Neutrophil (primary cell): Measurements from ENCODE around the gene CAMK1D.

ENCODE experiments used
- H3K27ac ChIP-seq: fragments of 200-600 bp; sonication (generic); 2 replicates; pipeline ENCODE4 v1.5.1; 2016; ENCODE audit warnings: mild to moderate bottlenecking, moderate library complexity
- H3K27me3 ChIP-seq: fragments of 200-600 bp; sonication (generic); 2 replicates; pipeline ENCODE4 v1.6.0; 2016; ENCODE audit warnings: mild to moderate bottlenecking
- H3K36me3 ChIP-seq: fragments of 200-600 bp; sonication (generic); 2 replicates; pipeline ENCODE4 v1.5.1; 2017
- H3K4me1 ChIP-seq, 2 experiments: fragments of 200-600 bp in 1 of 2; sonication (generic) in 1 of 2; 1 replicate in 1 of 2; 2 replicates in 1 of 2; pipeline versions ENCODE4 v1.5.1 to v1.6.1; 2013 to 2016; ENCODE audit warnings: low read depth in 1 of 2, low read length in 1 of 2, mild to moderate bottlenecking in 1 of 2, moderate library complexity in 1 of 2; ENCODE audit not compliant: control insufficient read depth in 1 of 2, insufficient read depth in 1 of 2
- H3K4me3 ChIP-seq, 2 experiments: fragments of 200-600 bp in 1 of 2; sonication (generic) in 1 of 2; 1 replicate in 1 of 2; 2 replicates in 1 of 2; pipeline ENCODE4 v1.5.1; 2013 to 2016; ENCODE audit warnings: low read depth in 1 of 2, low read length in 1 of 2, mild to moderate bottlenecking in 1 of 2, moderate library complexity in 1 of 2
- H3K9me3 ChIP-seq: fragments of 200-600 bp; sonication (generic); 2 replicates; pipeline ENCODE4 v1.5.1; 2016
- CTCF ChIP-seq: fragments of 200-600 bp; sonication (generic); IDR thresholded peaks from 2 replicates; pipeline ENCODE4 v1.5.1; 2016; ENCODE audit warnings: antibody characterized with exemption

The CAMK1D gene

DNA sequence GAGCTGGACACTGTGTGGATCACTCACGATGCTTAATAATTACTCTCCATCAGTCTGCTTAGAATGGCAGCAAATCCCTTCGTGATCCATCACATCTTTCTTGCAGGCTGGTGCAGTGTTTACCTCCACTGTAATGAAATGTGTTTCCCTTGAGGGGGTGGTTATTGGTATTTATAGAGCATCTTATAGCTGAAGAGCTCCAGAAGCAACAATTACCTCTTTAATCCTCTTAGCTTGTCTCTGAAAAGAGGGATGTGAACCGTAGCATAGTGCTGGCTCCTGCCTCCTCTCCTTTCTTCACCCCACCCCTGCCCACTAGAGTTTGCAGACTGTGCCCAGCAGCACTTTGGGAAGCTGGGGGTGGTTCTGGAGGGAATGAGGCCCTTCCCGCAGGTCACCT is 132.6 kb downstream of the CAMK1D start:
- peak overlapping the region; percentile 22 to 35 for H3K4me3 ChIP-seq
- no peak for TF ChIP-seq CTCF

GRCh38 chr10:12482587-12482986 is 133.2 kb downstream of the CAMK1D start:
- H3K9me3 ChIP-seq: no peaks in the 10 kb centered on the region
- no peaks in the 10 kb centered on the region for H3K36me3 ChIP-seq
- H3K27ac ChIP-seq: peak overlapping the region; percentile 51
- H3K27me3 ChIP-seq: no peaks in the 10 kb centered on the region
- H3K4me1 ChIP-seq: peaks cover 14% of the 10 kb centered on the region in 2 experiments
- H3K4me3 ChIP-seq: peak overlapping the region; percentile 22 to 35
- TF ChIP-seq CTCF: no peak

More for the DNA sequence above, 132.6 kb downstream of the CAMK1D start:
- no peaks in the 10 kb centered on the region for H3K27me3 ChIP-seq
- H3K4me1 ChIP-seq: peaks cover 14% of the 10 kb centered on the region in 2 experiments
- no peaks in the 10 kb centered on the region for H3K9me3 ChIP-seq
- peak overlapping the region; percentile 51 for H3K27ac ChIP-seq
- no peaks in the 10 kb centered on the region for H3K36me3 ChIP-seq

- no peak for TF ChIP-seq CTCF
- H3K27me3 ChIP-seq: no peaks in the 10 kb centered on the region
- H3K9me3 ChIP-seq: no peaks in the 10 kb centered on the region
- H3K4me1 ChIP-seq: peaks cover 14% of the 10 kb centered on the region in 2 experiments
- no peak overlapping the region for H3K4me3 ChIP-seq
- H3K27ac ChIP-seq: no peak overlapping the region
- no peaks in the 10 kb centered on the region for H3K36me3 ChIP-seq
Measured at GRCh38 chr10:12484002-12484918, 134.9 kb downstream of the CAMK1D start.

DNA sequence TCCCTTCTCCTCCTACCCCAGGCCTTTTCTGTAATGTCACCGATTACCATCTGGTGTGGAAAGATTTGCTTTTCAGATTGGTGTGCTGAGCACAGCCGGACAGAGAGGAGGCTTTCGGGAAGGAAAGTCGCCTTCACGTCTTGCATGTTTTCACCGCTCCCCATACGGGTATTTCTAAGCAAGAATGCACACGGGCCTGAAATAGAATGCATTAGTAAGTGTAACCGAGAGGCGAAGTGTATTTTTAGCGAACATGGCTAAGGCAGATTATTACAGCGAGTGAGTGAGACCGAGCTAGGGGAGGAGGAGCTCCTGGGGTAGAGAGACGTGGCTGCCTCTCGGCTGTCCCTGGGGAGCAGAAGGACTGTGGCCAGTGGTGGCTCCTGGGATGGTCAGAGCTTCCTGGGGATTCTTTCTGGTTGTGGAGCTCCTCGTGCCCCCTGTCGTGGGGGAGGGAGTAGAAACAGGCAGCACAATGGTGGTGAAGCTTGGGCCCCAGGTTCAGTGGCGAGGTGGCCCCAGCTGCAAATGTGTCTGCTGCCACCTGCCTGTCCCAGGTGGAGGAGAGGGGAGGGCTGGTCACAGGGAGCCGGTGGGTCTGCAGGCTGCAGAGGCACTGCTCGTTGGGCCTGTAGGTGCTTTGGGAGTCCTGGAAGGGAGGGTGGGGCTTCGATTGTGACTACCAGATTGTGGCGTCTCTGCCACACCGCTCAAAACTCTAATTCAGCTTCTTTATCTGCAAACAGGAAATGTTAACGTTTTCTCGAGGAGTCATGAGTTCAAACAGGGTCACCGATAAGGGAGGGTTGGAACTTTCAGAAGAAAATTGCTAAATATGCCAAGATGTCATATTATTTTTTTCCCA is 135.8 kb downstream of the CAMK1D start:
- H3K27me3 ChIP-seq: no peaks in the 10 kb centered on the region
- H3K36me3 ChIP-seq: no peaks in the 10 kb centered on the region
- H3K27ac ChIP-seq: no peak overlapping the region
- TF ChIP-seq CTCF: no peak
- H3K4me3 ChIP-seq: no peak overlapping the region
- no peaks in the 10 kb centered on the region for H3K9me3 ChIP-seq
- H3K4me1 ChIP-seq: peaks cover 14% of the 10 kb centered on the region in 2 experiments

GRCh38 chr10:12487366-12487765 is 138.0 kb downstream of the CAMK1D start:
- no peak for TF ChIP-seq CTCF
- Histone ChIP-seq H3K27me3 (no peaks in the 10 kb centered on the region), H3K27ac (no peak overlapping the region), H3K4me1 (peaks cover 6% of the 10 kb centered on the region in 2 experiments), H3K9me3 (no peaks in the 10 kb centered on the region), H3K36me3 (no peaks in the 10 kb centered on the region), H3K4me3 (no peak overlapping the region)
